T-helper 22 cell (primary cell): Measurements from ENCODE around the gene CST7.
"Not testable (repeated sequence)": the region's sequence is repeated elsewhere in the genome, so short reads cannot be mapped to it uniquely, and the experiment has no call there.

ENCODE experiments used
- DNase-seq: peaks from one replicate; pipeline ENCODE4 v3.0.0-alpha.2; 2020; ENCODE audit warnings: low read depth

CST7 gene

GRCh38 chr20:24948939-24949679, at the start of gene CST7:
Gene CST7, plus strand, starts transcription at chr20:24949269. Its CDS starts 237 bp downstream, at chr20:24949506.
- peak; percentile 69 for DNase-seq

GRCh38 chr20:24906806-24907205, 42.3 kb upstream of the CST7 start:
- DNase-seq = no peak

- no peak for DNase-seq
Measured at GRCh38 chr20:24908642-24909041, 40.4 kb upstream of the CST7 start.

GRCh38 chr20:24909086-24909780, 39.8 kb upstream of the CST7 start:
- no peak for DNase-seq

- no peak for DNase-seq
Measured at GRCh38 chr20:24909861-24910260, 39.2 kb upstream of the CST7 start.

- no peak for DNase-seq
Measured at GRCh38 chr20:24910461-24910860, 38.6 kb upstream of the CST7 start.

GRCh38 chr20:24911461-24911860, 37.6 kb upstream of the CST7 start:
- no peak for DNase-seq

GRCh38 chr20:24912397-24913075, 36.5 kb upstream of the CST7 start:
- no peak for DNase-seq

- no peak for DNase-seq
Measured at GRCh38 chr20:24913076-24913628, 35.9 kb upstream of the CST7 start.

- no peak for DNase-seq
Measured at GRCh38 chr20:24914388-24915241, 34.5 kb upstream of the CST7 start.

- no peak for DNase-seq
Measured at GRCh38 chr20:24915440-24915839, 33.6 kb upstream of the CST7 start.

GRCh38 chr20:24915892-24916291, 33.2 kb upstream of the CST7 start:
- DNase-seq = no peak

GRCh38 chr20:24916412-24916811, 32.7 kb upstream of the CST7 start:
- DNase-seq = no peak

GRCh38 chr20:24917056-24917455, 32.0 kb upstream of the CST7 start:
- no peak for DNase-seq

GRCh38 chr20:24917797-24918578, 31.1 kb upstream of the CST7 start:
- DNase-seq = no peak

- DNase-seq = no peak
Measured at GRCh38 chr20:24918579-24919566, 30.2 kb upstream of the CST7 start.

- DNase-seq = not testable (repeated sequence)
Measured at GRCh38 chr20:24919665-24920064, 29.4 kb upstream of the CST7 start.

- DNase-seq = not testable (repeated sequence)
Measured at GRCh38 chr20:24920706-24921105, 28.4 kb upstream of the CST7 start.

- not testable (repeated sequence) for DNase-seq
Measured at GRCh38 chr20:24929259-24929658, 19.8 kb upstream of the CST7 start.
